Skeletal muscle tissue (tissue), 4 donors: ENCODE results near the gene PDE11A. TPM values are rescaled to one million over a fixed set of nuclear protein-coding genes. Genes with fewer than 3 reads are reported as not detected.

Experiments
- H3K27ac ChIP-seq: one replicate; pipeline ENCODE4 v1.7.0; 2013; ENCODE audit warnings: mild to moderate bottlenecking, low read depth, low read length, inconsistent platforms
- H3K27me3 ChIP-seq, 3 donors: one replicate each; pipeline ENCODE4 v1.7.0; 2013; ENCODE audit warnings: low read length in 3 of 3; ENCODE audit not compliant: control insufficient read depth in 3 of 3, insufficient read depth in 3 of 3
- H3K36me3 ChIP-seq, 3 donors: one replicate each; pipeline ENCODE4 v1.7.0; 2013; ENCODE audit warnings: low read length in 3 of 3; ENCODE audit not compliant: control insufficient read depth in 3 of 3, insufficient read depth in 3 of 3
- H3K4me1 ChIP-seq, 3 donors: one replicate each; pipeline ENCODE4 v1.7.0; 2013; ENCODE audit warnings: low read length in 3 of 3, mild to moderate bottlenecking in 3 of 3; ENCODE audit not compliant: control insufficient read depth in 3 of 3, insufficient read depth in 3 of 3
- H3K4me3 ChIP-seq, 3 donors: one replicate each; pipeline ENCODE4 v1.7.0; 2013; ENCODE audit warnings: low read length in 3 of 3
- H3K9ac ChIP-seq, 3 donors: one replicate each; pipeline ENCODE4 v1.7.0; 2013; ENCODE audit warnings: low read length in 3 of 3, mild to moderate bottlenecking in 3 of 3, moderate library complexity in 2 of 3, low read depth in 1 of 3
- H3K9me3 ChIP-seq, 3 donors: one replicate each; pipeline ENCODE4 v1.7.0; 2013; ENCODE audit warnings: low read length in 3 of 3; ENCODE audit not compliant: control insufficient read depth in 3 of 3
- total RNA-seq: library from RNA; depleted of rRNA; stranded (reverse); fragments of >200 nt; gene quantifications from one replicate; pipeline ENCODE4 v1.2.3, GENCODE V29; 2014
- donor health status: Osteomylitis.

Gene PDE11A
- total RNA-seq, 1 donor from 2014 or later, result 1.0 TPM

DNA sequence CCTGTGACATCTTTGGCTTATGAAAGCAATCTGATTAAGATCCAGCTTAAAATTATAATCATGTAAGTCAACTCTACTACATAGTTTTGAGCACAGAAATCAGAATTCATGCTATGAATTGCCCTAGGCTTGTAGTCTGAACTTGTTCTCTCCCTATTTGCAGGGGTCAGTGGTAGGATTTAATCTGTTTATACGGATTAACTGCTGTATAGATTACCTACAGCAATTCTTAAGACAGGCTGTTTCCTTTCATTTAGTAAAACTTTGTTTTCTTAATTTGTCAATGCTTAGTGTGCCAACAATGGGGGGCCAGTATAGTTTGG lies 287.9 kb downstream of the PDE11A start:
- Histone ChIP-seq H3K9me3 (no peaks in the 10 kb centered on the region), H3K4me3 (peak overlapping the region; percentile 1 to 67 (median 23)), H3K27me3 (no peaks in the 10 kb centered on the region), H3K27ac (peak overlapping the region; percentile 51), H3K4me1 (peaks cover 5 to 10% (median 7%) of the 10 kb centered on the region in 3 donors), H3K9ac (peak overlapping the region in 1 of 3 donors; percentile 34), H3K36me3 (no peaks in the 10 kb centered on the region)

DNA sequence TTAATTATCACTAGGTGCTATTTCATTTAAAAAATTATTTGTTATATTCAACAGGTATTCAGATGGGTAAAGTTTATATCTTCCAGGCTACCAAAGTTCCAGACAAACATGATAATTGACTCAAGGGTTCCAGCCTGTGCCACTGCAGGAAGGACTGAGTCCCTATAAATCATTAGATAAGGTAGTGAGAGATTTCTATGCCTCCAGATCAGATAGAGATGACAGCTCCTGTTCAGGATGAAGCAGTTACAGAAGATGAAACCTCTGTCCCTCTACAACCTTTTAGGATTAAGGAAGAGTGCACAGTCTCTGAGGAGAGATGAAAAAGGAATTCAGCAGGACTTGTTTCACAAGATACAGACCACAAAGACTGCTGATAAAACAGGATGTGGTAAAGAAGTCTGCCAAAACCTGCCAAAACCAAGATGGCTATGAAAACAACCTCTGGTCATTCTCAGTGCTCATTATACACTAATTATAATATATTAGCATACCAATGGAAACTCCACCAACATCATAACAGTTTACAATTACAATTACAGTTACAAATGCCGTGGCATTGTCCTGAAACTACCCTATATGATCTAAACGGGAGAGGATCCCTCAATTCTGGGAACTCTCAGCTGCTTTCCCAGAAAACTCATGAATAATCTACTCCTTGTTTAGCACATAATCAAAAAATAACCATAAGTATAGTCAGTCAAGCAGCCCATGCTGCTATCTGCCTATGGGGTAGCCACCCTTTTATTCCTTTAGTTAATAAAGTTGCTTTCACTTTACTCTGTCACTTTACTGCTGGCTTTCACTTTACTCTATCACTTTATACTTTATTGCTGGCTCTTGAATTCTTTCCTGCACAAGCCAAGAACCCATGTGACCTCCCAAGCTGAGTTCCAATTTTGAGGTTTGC lies 288.5 kb downstream of the PDE11A start:
- Histone ChIP-seq H3K36me3 (no peaks in the 10 kb centered on the region), H3K9me3 (no peaks in the 10 kb centered on the region), H3K27ac (peak overlapping the region; percentile 51), H3K9ac (peak overlapping the region in 2 of 3 donors; percentile 5 to 34), H3K27me3 (no peaks in the 10 kb centered on the region), H3K4me1 (peaks cover 5 to 10% (median 7%) of the 10 kb centered on the region in 3 donors), H3K4me3 (peak overlapping the region; percentile 1 to 67 (median 23))

DNA sequence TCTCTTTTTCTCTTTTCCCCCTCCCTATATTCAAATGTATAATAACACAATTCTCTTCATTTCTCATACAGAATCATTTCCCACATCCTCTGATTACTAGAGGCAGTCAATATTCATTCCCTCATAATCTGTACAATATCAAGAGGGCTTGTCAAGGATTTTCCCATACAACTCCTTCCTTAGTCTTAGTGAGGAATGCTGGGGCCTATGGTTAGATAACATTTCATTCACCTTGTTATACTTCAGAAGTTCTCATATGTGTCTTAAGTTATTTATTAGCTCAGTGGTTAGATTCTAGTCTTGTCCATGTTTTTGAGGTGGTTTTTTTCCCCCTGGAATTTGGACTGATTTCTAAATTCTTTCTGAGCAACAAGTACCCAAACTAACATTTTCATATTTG lies 289.5 kb downstream of the PDE11A start:
- peaks cover 5 to 10% (median 7%) of the 10 kb centered on the region in 3 donors for H3K4me1 ChIP-seq
- no peaks in the 10 kb centered on the region for H3K27me3 ChIP-seq
- H3K9ac ChIP-seq, result no peak overlapping the region
- no peaks in the 10 kb centered on the region for H3K36me3 ChIP-seq
- no peaks in the 10 kb centered on the region for H3K9me3 ChIP-seq
- no peak overlapping the region for H3K27ac ChIP-seq
- no peak overlapping the region for H3K4me3 ChIP-seq

DNA sequence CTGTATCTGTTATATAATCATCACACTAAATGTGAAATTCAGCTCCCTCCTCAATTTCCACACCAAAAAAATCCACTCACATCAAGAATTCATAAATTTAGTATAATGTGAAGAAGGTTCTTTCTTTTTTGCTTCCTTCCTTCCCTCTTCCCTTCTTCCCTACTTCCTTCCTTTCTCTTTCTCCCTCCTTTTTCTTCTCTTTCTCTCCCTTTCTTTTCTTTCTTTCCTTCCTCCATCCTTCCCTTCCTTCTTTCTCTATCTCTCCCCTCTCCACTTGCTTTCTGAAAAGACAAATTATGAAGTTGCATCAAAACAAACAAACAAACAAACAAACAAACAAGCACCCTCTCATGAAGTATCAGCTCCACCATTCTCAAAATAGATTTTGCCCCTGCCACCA lies 290.0 kb downstream of the PDE11A start:
- Histone ChIP-seq H3K9ac (no peak overlapping the region), H3K4me1 (peaks cover 5 to 10% (median 7%) of the 10 kb centered on the region in 3 donors), H3K9me3 (no peaks in the 10 kb centered on the region), H3K27ac (no peak overlapping the region), H3K36me3 (no peaks in the 10 kb centered on the region), H3K4me3 (no peak overlapping the region), H3K27me3 (no peaks in the 10 kb centered on the region)

DNA sequence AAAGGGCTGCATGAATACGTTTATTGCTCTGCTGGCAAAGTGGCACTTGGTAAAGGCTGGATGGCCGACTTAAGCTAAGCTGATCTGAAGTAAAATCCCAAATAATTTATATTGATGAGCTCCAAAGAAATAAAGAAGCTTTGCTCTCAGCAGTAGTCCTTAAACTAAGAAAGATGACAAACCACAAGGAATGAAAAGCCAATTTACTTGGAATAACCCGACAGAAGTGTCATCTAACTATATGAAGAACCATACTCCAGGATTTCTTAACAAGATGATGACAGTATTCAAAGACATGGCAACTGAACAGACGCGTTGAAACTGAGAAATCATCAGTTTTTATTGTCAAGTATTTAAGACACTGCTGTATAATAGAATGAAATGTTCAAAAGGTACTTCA lies 294.1 kb downstream of the PDE11A start:
- Histone ChIP-seq H3K36me3 (no peaks in the 10 kb centered on the region), H3K9ac (no peak overlapping the region), H3K27me3 (no peaks in the 10 kb centered on the region), H3K4me3 (no peak overlapping the region), H3K27ac (no peak overlapping the region), H3K9me3 (no peaks in the 10 kb centered on the region), H3K4me1 (no peaks in the 10 kb centered on the region)

DNA sequence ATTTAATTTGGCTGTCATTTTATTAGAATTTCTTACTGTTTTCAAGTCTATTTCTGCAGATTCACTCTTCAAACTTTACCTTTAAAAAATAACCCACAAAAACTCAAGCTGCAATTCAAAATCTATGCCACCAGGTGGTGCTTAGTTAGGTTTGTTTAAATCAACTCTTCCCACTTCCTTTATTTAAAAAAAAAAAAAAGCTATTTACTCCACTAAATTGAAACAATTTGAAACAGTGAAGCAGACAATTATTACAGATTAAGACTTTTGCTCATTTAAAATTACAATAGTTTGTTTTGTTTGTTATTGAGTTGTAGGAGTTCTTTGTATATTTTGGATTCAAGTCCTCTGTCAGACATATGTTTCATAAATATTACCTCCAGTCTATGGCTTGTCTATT lies 300.0 kb downstream of the PDE11A start:
- Histone ChIP-seq H3K4me3 (no peak overlapping the region), H3K27ac (no peak overlapping the region), H3K4me1 (no peaks in the 10 kb centered on the region), H3K9me3 (no peaks in the 10 kb centered on the region), H3K27me3 (no peaks in the 10 kb centered on the region), H3K9ac (no peak overlapping the region), H3K36me3 (no peaks in the 10 kb centered on the region)

DNA sequence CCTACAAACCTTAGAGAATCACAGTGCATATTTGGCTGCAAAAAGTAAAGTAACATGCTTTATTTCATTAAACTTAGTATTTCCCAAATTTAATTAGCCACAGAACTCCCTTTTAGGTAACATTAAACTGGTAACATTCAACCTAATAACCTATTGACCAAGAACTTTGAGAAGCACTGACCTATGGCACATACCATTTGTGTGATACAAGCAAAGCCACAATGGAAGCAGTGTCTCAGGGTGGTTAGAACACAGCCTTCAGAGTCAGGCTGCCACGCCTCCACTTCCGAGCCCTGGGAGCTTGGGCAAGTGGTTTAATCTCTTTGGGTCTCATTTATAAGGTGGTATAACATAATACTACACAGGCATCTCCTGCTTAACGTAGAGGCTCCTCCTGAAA lies 301.4 kb downstream of the PDE11A start:
- Histone ChIP-seq H3K4me1 (no peaks in the 10 kb centered on the region), H3K9ac (no peak overlapping the region), H3K36me3 (no peaks in the 10 kb centered on the region), H3K9me3 (no peaks in the 10 kb centered on the region), H3K27ac (no peak overlapping the region), H3K27me3 (no peaks in the 10 kb centered on the region), H3K4me3 (no peak overlapping the region)

DNA sequence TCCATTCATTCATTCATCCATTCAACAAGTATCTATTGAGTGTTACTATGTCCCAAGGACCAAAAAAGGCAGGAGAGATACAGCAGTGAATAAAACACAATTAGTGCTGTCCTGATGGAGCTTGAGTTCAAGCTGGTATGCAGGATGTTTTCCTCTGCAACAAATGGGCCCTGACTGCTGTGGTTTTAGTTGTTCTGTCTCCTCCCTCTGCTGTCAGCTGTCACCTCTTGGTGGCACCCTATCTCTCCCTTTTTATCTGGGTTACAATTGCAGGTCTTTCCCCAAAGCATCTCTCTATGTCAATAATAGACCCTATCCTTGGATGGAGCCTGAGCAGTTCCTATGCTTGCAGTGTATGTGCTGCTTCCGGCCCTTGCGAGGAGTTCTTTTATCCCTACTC lies 304.8 kb downstream of the PDE11A start:
- Histone ChIP-seq H3K27me3 (no peaks in the 10 kb centered on the region), H3K9ac (no peak overlapping the region), H3K36me3 (no peaks in the 10 kb centered on the region), H3K4me3 (no peak overlapping the region), H3K9me3 (no peaks in the 10 kb centered on the region), H3K4me1 (peaks cover 0 to 6% (median 5%) of the 10 kb centered on the region in 3 donors), H3K27ac (no peak overlapping the region)

DNA sequence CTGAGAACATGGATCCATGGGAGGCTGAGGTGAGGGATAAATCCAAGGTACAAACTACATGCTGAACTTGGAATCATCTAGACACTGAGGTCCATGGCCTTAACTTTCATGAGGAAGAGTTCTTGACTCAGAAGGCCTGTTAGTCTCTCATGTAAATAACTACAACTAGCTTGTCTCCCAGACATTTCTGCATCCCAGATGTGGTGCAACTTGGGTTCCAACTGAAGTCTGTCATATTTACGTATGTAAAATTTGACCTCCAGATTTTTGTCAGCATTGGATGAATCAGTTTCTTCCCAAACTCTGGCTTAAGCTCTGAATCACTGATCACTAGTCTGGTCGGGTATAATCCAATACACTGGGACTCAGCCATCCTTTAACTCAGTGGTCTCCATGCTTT lies 306.9 kb downstream of the PDE11A start:
- H3K4me1 ChIP-seq, result peaks cover 0 to 6% (median 5%) of the 10 kb centered on the region in 3 donors
- H3K9ac ChIP-seq, result no peak overlapping the region
- no peaks in the 10 kb centered on the region for H3K27me3 ChIP-seq
- H3K9me3 ChIP-seq, result no peaks in the 10 kb centered on the region
- H3K36me3 ChIP-seq, result peaks cover 0 to 5% (median 0%) of the 10 kb centered on the region in 3 donors
- no peak overlapping the region for H3K27ac ChIP-seq
- no peak overlapping the region for H3K4me3 ChIP-seq

DNA sequence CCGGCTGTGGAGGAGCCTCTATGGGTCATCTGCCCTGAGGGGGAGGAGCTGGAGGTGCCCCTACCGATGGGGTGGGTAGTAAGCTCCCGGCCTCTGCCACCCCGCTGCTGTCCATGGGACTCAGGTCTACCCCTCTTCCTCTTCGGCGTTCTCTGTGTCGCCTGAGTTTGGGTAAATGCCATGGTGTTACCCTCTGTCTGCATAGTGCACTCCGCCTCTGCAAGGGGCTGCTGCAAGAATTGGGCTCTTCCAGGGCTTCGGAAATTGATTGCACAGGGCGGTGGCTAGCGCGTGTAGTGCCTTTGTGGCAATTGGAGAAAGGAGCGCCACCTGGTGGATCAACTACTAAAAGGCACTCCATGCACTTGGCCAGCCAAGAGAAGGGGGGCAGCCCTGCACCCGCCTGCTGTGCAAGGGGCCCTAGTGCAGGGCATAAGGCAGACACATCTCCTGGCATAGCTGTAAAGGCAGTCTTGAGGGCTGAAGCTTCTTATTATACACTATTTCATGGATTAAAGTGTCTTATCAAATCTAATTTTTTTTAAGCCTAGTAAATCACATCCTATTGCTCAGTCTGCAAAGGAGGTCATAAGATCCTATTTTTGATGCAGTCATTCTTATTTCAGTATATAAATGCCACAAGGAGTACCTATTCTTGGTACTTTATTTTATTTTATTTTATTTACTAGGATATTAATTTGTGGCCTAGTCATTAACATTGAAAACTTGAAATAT lies 308.9 kb downstream of the PDE11A start:
- H3K36me3 ChIP-seq, result peaks cover 0 to 5% (median 0%) of the 10 kb centered on the region in 3 donors
- peaks cover under 1 to 8% (median 8%) of the 10 kb centered on the region in 3 donors for H3K4me1 ChIP-seq
- H3K9me3 ChIP-seq, result no peaks in the 10 kb centered on the region
- H3K27ac ChIP-seq, result no peak overlapping the region
- peak overlapping the region; percentile 39 to 57 (median 52) for H3K4me3 ChIP-seq
- H3K27me3 ChIP-seq, result no peaks in the 10 kb centered on the region
- H3K9ac ChIP-seq, result peak overlapping the region in 1 of 3 donors; percentile 55
